ENCODE results near the gene CACNG7. TPM values are rescaled to one million over a fixed set of nuclear protein-coding genes. Genes with fewer than 3 reads are reported as not detected.

The CACNG7 gene
- total and polyA plus RNA-seq, 10 of the 15 experiments (the other 5 are each of a cell fraction or from before 2014, with no cell fraction given): not detected

- no peak overlapping the region for H3K9ac ChIP-seq (ENCODE audit: control insufficient read depth, insufficient read depth, low read length)
- H3K36me3 ChIP-seq (ENCODE audit: control insufficient read depth in 2 of 2, insufficient read depth in 2 of 2, low read length in 1 of 2): no peaks in the 10 kb centered on the region
- SMC1A ChIA-PET (ENCODE audit: uncharacterized antibody, unreplicated experiment): no interaction called here
- CTCF ChIA-PET: no interaction called here
- no peaks in the 10 kb centered on the region for H3K79me2 ChIP-seq (ENCODE audit: control insufficient read depth, insufficient read depth, low read length)
- H3K4me2 ChIP-seq (ENCODE audit: control insufficient read depth, insufficient read depth): no peak overlapping the region
- H4K20me1 ChIP-seq (ENCODE audit: control insufficient read depth, insufficient read depth): no peaks in the 10 kb centered on the region
- no peak for DNase-seq (ENCODE audit: low read depth, low spot score)
- RAD21 ChIA-PET (ENCODE audit: unreplicated experiment): no interaction called here
- H3K4me3 ChIP-seq: no peak overlapping the region
- 0 out of 3 replicates have a peak, but pooled peaks have one; percentile 34 for ATAC-seq
- H3K27me3 ChIP-seq (replicated peaks in 1 of 2; ENCODE audit: control insufficient read depth in 2 of 2, insufficient read depth in 2 of 2, low read length in 1 of 2): no peaks in the 10 kb centered on the region
- no peak overlapping the region for H2AFZ ChIP-seq (ENCODE audit: control insufficient read depth, low read depth, low read length)
- 9% methylated on average over 9 of the region's 9 CpGs for whole genome bisulfite sequencing (ENCODE audit: insufficient coverage, insufficient replicate concordance, low lambda C conversion rate, missing lambda C conversion rate)
- in situ Hi-C loops (cut with MboI) (no loop called here), intact Hi-C loops (cut with micrococcal nuclease; ENCODE audit: unreplicated experiment) (no loop called here)
- H3K27ac ChIP-seq (ENCODE audit: control insufficient read depth, insufficient read depth): no peak overlapping the region
- no peaks in the 10 kb centered on the region for H3K4me1 ChIP-seq (ENCODE audit: control insufficient read depth, insufficient read depth, low read length)
- no TSS peak for BruUV-seq (replicated peaks)
- no peaks in the 10 kb centered on the region; the same call in 1 of the 3 replicates for H3K9me3 ChIP-seq (replicated peaks; ENCODE audit: control insufficient read depth, insufficient read depth, low read length)
- TF ChIP-seq IKZF1 (conservative IDR thresholded peaks at IDR 0.05) (0 out of 2 replicates have a peak, but pooled peaks have one; percentile 17), KDM1A (IDR thresholded peaks at IDR 0.05; ENCODE audit: borderline replicate concordance) (no peak), HCFC1 (IDR thresholded peaks at IDR 0.05; ENCODE audit: low read length) (peak; percentile 78), ESRRA (IDR thresholded peaks at IDR 0.05; ENCODE audit: low read length) (no peak), SIX5 (IDR thresholded peaks at IDR 0.05; ENCODE audit: low read depth, low read length, severe bottlenecking) (peak; percentile 74)
- no peak for FAIRE-seq
- POLR2A ChIA-PET: no interaction called here
Observed at GRCh38 chr19:53977429-53977990, 68.4 kb downstream of the CACNG7 start.

DNA sequence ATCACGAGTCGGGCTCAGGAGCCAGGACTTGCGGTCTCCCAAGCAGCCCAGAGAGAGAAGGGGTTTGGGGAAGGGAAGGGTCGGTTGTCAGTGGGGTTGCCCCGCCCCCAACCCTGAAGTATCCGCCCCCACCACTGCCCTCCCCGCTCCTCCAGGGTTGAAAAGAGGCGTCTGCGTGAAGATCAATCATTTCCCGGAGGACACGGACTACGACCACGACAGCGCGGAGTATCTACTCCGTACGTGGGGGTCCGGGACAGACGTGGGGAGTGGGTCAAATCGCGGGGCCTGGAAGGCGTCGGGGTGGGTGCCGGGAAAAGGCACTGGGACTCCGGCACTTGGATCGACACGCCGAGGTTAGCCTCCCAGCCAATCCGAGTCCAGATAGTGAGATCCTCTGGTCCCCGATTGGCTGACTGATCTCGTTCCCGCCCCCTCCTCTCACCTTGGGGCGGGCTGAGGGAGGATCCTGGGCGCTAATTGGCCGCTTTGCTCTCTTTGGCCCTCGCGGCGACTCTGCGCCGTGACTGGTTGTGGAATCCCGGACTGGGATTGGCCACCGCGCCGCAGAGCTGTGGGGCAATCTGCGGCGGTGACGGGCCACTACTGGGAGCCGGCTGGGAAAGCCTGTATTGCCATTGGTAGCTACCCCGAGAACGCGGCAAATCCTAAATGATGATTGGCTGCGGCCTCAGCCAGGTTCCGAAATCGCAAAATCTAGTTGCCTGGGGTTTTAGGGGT is 69.1 kb downstream of the CACNG7 start:
- Histone ChIP-seq H3K9me3 (replicated peaks; ENCODE audit: control insufficient read depth, insufficient read depth, low read length) (no peaks in the 10 kb centered on the region; the same call in 1 of the 3 replicates), H3K4me1 (ENCODE audit: control insufficient read depth, insufficient read depth, low read length) (no peaks in the 10 kb centered on the region), H3K27me3 (replicated peaks in 1 of 2; ENCODE audit: control insufficient read depth in 2 of 2, insufficient read depth in 2 of 2, low read length in 1 of 2) (no peaks in the 10 kb centered on the region), H3K79me2 (ENCODE audit: control insufficient read depth, insufficient read depth, low read length) (no peaks in the 10 kb centered on the region), H4K20me1 (ENCODE audit: control insufficient read depth, insufficient read depth) (no peaks in the 10 kb centered on the region), H3K4me3 (no peak overlapping the region), H3K27ac (ENCODE audit: control insufficient read depth, insufficient read depth) (no peak overlapping the region), H3K36me3 (ENCODE audit: control insufficient read depth in 2 of 2, insufficient read depth in 2 of 2, low read length in 1 of 2) (no peaks in the 10 kb centered on the region), H3K9ac (ENCODE audit: control insufficient read depth, insufficient read depth, low read length) (no peak overlapping the region), H3K4me2 (ENCODE audit: control insufficient read depth, insufficient read depth) (no peak overlapping the region), H2AFZ (ENCODE audit: control insufficient read depth, low read depth, low read length) (no peak overlapping the region)
- ChIA-PET POLR2A (no interaction called here), CTCF (no interaction called here), SMC1A (ENCODE audit: uncharacterized antibody, unreplicated experiment) (no interaction called here), RAD21 (ENCODE audit: unreplicated experiment) (no interaction called here)
- in situ Hi-C loops (cut with MboI) (no loop called here), intact Hi-C loops (cut with micrococcal nuclease; ENCODE audit: unreplicated experiment) (no loop called here)
- 44% methylated on average over 48 of the region's 54 CpGs for WGBS (ENCODE audit: insufficient coverage, insufficient replicate concordance, low lambda C conversion rate, missing lambda C conversion rate)
- no peak for FAIRE-seq
- no TSS peak for BruUV-seq (replicated peaks)
- ATAC-seq: no peak
- no peak for DNase-seq (ENCODE audit: low read depth, low spot score)
- TF ChIP-seq MTA3 (IDR thresholded peaks at IDR 0.05; ENCODE audit: borderline replicate concordance, low read length): no peak
- TF ChIP-seq JUNB (IDR thresholded peaks at IDR 0.05): no peak
- TF ChIP-seq PBX3 (IDR thresholded peaks at IDR 0.05; ENCODE audit: insufficient replicate concordance, low read depth, low read length): no peak
- TF ChIP-seq EZH2 (IDR thresholded peaks at IDR 0.05; ENCODE audit: borderline replicate concordance, control insufficient read depth, low read depth, low read length): no peak
- no peak for TF ChIP-seq IKZF2 (IDR thresholded peaks at IDR 0.05)
- TF ChIP-seq CBX3 (IDR thresholded peaks at IDR 0.05; ENCODE audit: borderline replicate concordance, low read depth): no peak
- no peak for TF ChIP-seq POLR2A (IDR thresholded peaks at IDR 0.05; ENCODE audit: low read depth, low read length)
- no peak for TF ChIP-seq EGR1 (IDR thresholded peaks at IDR 0.05; ENCODE audit: borderline replicate concordance in 1 of 2, low read depth in 2 of 2, low read length in 2 of 2)
- no peak for TF ChIP-seq IRF4 (IDR thresholded peaks at IDR 0.05; ENCODE audit: low read depth, low read length)
- TF ChIP-seq BHLHE40 (IDR thresholded peaks at IDR 0.05; ENCODE audit: borderline replicate concordance in 1 of 2, low read depth in 2 of 2, low read length in 1 of 2): no peak
- no peak for TF ChIP-seq ATF3 (IDR thresholded peaks at IDR 0.05; ENCODE audit: borderline replicate concordance, extremely low read depth, low read depth, low read length)

Data from GM12878 (cell line).